GM21528 (cell line): Measurements from ENCODE around the gene ZFHX3.

Source experiments
- ATAC-seq: cut with Tn5 transposase; IDR thresholded peaks from one replicate; pipeline ENCODE4 v1.9.1; 2021; ENCODE audit warnings: mild to moderate bottlenecking, moderate library complexity; ENCODE audit not compliant: unreplicated experiment, low FRiP score

ZFHX3 gene

GRCh38 chr16:72959301-72959996, 88.5 kb downstream of the ZFHX3 start:
- no peak for ATAC-seq

DNA sequence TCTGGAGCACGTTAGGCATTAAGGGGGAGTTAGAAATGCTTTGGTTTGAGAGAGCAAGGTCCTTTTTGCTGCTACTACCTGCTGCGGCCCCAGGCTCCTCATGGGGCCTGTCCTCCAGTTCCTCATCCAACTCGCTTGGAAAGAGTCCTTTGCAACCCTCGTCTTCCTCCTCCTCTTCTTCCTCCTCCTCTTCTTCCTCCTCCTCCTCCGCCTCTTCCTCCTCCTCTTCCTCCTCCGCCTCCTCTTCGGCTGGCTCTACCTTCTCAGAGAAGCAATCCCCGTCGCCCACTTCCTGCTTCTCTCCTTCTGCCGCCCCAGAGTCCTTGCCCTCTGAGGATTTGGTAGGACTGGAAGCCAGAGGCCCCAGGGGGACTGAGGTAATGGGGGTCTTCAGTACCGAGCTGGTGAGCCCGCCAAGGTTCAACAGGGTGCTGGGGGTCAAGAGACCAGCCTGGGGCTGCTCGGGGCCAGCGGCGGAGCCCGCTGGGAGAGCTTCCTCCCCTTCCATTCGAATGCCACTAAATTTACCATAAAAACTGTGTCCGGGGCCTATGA, 89.3 kb downstream of the ZFHX3 start:
- ATAC-seq = no peak

- no peak for ATAC-seq
Observed at GRCh38 chr16:72957303-72958277, 90.3 kb downstream of the ZFHX3 start.

GRCh38 chr16:72956124-72957064, 91.5 kb downstream of the ZFHX3 start:
- ATAC-seq = no peak

- ATAC-seq = no peak
Observed at GRCh38 chr16:72952811-72953271, 95.1 kb downstream of the ZFHX3 start.

DNA sequence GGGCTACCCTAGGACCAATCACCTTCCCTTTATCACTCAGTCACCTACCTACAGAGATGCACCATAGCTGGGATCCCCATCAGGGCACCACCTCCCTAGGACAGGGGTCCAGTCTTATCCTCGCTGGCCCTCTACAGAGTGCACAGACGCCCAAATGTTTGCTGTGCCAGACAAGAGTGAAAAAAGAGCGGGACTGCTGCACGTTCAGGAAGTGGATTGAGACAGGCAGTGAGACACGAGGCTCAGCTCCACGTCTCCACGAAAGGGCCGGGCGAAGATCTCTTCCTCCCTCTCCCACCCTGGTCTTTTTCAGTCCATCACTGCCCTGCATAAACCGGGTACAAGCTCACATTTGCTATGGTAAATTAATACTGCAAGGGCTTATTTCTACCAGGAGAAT, 95.5 kb downstream of the ZFHX3 start:
- ATAC-seq = no peak

DNA sequence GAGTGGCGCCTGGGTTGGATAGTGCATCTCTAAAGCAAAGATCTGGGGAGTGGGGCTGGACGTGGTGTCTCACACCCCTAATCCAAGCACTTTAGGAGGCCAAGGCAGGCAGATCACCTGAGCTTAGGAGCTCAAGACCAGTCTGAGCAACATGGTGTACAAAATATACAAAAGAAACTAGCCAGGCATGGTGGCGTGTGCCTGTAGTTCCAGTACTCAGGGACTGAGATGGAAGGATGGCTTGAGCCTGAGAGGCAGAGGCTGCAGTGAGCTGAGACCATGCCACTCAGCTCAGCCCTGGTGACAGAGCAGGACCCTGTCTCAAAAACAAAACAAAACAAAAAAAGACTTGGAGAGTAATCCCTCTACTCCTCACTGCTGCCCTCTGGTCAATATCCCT, 96.0 kb downstream of the ZFHX3 start:
- ATAC-seq = no peak

- ATAC-seq = no peak
Observed at GRCh38 chr16:72950669-72951068, 97.3 kb downstream of the ZFHX3 start.

GRCh38 chr16:72948238-72948829, 99.6 kb downstream of the ZFHX3 start:
- ATAC-seq = no peak

GRCh38 chr16:72947379-72948237, 100.3 kb downstream of the ZFHX3 start:
- ATAC-seq = no peak

DNA sequence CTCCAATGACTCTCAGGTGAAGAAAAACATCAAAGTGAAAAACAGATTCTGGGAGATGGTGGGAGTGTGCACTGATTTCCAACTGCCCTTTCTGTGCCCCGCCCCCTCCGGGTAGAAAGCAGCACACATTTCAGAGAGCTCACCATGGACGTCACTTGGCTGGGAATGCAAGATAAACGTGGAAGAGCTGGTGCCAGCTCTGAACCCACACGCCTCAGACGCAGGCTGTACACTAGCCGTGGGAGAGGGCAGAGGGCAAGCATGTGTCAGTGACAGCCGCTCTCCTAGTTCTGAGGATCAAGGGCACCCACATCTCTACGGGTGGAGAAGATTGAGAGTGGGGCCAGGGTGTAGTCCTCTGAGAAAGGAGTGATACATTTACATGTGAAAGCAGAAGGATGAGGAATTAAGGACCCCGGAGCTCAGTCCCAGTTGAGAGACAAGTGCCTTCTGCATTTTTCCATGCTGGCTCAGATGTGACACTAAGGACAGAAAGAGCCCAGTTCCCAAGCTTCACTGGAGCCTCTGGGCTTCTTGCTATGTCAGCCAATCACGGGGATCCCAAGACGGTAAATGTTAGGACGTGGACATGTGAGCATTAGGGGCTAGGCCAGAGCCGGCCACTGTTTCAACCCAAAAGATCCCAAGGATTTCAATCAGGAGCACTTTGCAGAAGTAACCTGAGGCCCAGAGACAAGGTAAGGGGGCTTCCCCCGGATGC, 101.3 kb downstream of the ZFHX3 start:
- ATAC-seq = no peak

DNA sequence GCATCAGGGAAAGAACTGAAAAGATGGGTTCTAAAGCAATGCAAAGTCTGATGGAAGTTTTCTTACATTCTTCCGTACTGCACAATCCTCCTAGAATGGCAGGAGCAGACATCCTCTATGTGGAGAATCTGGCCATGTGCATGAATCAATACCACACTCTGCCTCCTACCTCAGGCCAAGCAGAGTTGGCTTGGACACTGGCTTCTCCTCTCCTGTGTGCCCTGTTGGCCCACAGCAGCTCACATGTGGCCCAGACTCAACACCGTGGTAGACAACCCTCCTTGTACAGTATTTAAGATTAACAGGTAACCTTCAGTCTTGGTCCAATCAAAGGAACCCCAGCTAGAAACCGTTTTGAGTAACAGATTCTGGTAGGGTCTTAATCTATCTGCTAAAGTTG, 101.9 kb downstream of the ZFHX3 start:
- ATAC-seq = no peak

- no peak for ATAC-seq
Observed at GRCh38 chr16:72945611-72946010, 102.3 kb downstream of the ZFHX3 start.

- no peak for ATAC-seq
Observed at GRCh38 chr16:72944757-72945485, 103.0 kb downstream of the ZFHX3 start.

DNA sequence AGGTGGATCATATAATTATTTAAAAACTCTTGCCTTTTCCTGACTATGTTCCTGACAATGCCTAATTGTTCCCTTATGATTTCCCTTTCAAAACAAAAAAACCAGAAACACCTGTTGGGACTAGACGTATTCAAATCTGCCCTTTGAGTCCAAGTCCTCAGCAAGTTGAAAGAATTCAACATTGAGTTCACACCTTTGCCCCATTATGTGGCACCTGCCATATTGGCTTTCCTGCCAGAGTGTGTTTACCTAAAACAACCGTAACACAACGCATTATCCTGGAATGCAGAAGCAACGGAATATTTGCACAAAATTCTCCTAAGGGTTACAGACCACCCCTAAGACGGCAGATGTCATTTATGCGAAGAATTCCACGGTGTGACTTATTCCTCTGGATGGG, 105.9 kb downstream of the ZFHX3 start:
- ATAC-seq = no peak

DNA sequence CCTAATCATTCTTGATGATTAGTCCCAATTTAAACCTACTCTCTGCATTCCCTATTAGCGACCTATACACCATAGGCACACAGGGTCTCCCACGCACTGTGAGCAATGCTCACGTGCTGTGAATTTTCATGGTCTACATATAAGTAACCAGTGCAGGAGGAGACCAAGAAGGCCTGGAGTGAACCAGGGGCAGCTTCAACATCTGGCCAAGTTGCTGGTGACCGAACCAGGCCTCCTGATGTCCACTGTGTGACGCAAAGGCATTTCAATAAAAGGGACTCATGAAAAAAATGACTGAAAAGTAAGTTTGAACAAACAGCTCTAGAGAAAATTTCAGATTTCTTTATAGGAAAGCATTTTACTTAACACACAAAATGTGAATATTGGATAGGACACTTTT, 107.0 kb downstream of the ZFHX3 start:
- ATAC-seq = no peak

- no peak for ATAC-seq
Observed at GRCh38 chr16:72939247-72939646, 108.7 kb downstream of the ZFHX3 start.

DNA sequence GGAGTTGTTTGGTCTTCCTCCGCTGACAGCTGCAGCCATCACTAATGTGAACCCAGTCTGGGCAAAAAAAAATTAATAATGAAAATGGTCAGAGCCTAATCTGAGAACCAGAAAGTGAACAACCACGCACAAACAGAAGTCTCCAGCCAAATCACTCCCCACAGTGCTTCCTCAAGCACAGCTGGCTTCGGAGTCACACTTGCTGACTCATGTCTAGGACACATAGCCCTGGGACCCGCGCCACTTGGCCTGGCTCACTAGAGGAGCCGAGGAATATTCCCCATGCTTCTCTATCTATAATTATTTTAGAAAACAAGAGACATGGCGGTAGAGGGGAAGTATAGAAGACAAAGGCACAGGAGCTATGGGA, 109.1 kb downstream of the ZFHX3 start:
- ATAC-seq = no peak
